Measurements from ENCODE around the gene NGFR. TPM values are rescaled to one million over a fixed set of nuclear protein-coding genes. Genes with fewer than 3 reads are reported as not detected.
A peak's percentile ranks its signal among the peaks of the same experiment; 100 is the strongest.

The NGFR gene
- total and polyA plus RNA-seq, 3 experiments from 2014 or later, result 0.07 to 0.37 (median 0.15) TPM

- Mint-ChIP-seq H3K4me3 (no peak overlapping the region), H3K36me3 (peaks cover 0 to 9% (median 0%) of the 10 kb centered on the region in 3 donors), H3K4me1 (peaks cover under 1 to 5% (median 2%) of the 10 kb centered on the region in 3 donors), H3K27ac (no peak overlapping the region), H3K9me3 (peaks cover 3 to 8% (median 7%) of the 10 kb centered on the region in 5 donors), H3K27me3 (peaks cover 51 to 87% of the 10 kb centered on the region in 2 donors)
- H3K9me3 ChIP-seq (ENCODE audit: low read length), result no peaks in the 10 kb centered on the region
- POLR2A ChIA-PET, result no interaction called here
- CTCF ChIA-PET, result no interaction called here
- H3K27me3 ChIP-seq (ENCODE audit: insufficient read depth, low read length, poor library complexity, severe bottlenecking), result peaks cover 11% of the 10 kb centered on the region
- H3K4me3 ChIP-seq (ENCODE audit: low read length), result no peak overlapping the region
- no peak for DNase-seq
- no peaks in the 10 kb centered on the region for H3K36me3 ChIP-seq (ENCODE audit: insufficient read depth, low read length)
- H3K4me1 ChIP-seq (ENCODE audit: insufficient read depth, low read length), result no peaks in the 10 kb centered on the region
- H3K27ac ChIP-seq (ENCODE audit: low read depth, low read length), result no peak overlapping the region
Observed at GRCh38 chr17:49465331-49465903, 29.7 kb upstream of the NGFR start.

- ChIA-PET CTCF (no interaction called here), POLR2A (no interaction called here)
- Mint-ChIP-seq H3K27me3 (peaks cover 56 to 86% of the 10 kb centered on the region in 2 donors), H3K4me3 (no peak overlapping the region), H3K27ac (no peak overlapping the region), H3K4me1 (peaks cover 3 to 10% (median 4%) of the 10 kb centered on the region in 3 donors), H3K9me3 (peaks cover 3 to 8% (median 7%) of the 10 kb centered on the region in 5 donors), H3K36me3 (peaks cover 0 to 10% (median 0%) of the 10 kb centered on the region in 3 donors)
- Histone ChIP-seq H3K36me3 (ENCODE audit: insufficient read depth, low read length) (no peaks in the 10 kb centered on the region), H3K27ac (ENCODE audit: low read depth, low read length) (no peak overlapping the region), H3K4me1 (ENCODE audit: insufficient read depth, low read length) (no peaks in the 10 kb centered on the region), H3K9me3 (ENCODE audit: low read length) (no peaks in the 10 kb centered on the region), H3K4me3 (ENCODE audit: low read length) (no peak overlapping the region), H3K27me3 (ENCODE audit: insufficient read depth, low read length, poor library complexity, severe bottlenecking) (peaks cover 19% of the 10 kb centered on the region)
- DNase-seq, result no peak
Observed at GRCh38 chr17:49466436-49466835, 28.7 kb upstream of the NGFR start.

GRCh38 chr17:49467175-49467574, 27.9 kb upstream of the NGFR start:
- no peak for DNase-seq
- H3K27me3 Mint-ChIP-seq, result peaks cover 63 to 87% of the 10 kb centered on the region in 2 donors
- H3K36me3 Mint-ChIP-seq, result peaks cover 0 to 15% (median 0%) of the 10 kb centered on the region in 3 donors
- no peak overlapping the region for H3K27ac ChIP-seq (ENCODE audit: low read depth, low read length)
- H3K4me1 Mint-ChIP-seq, result peaks cover 3 to 12% (median 4%) of the 10 kb centered on the region in 3 donors
- ChIA-PET CTCF (no interaction called here), POLR2A (no interaction called here)
- no peak overlapping the region for H3K4me3 ChIP-seq (ENCODE audit: low read length)
- no peaks in the 10 kb centered on the region for H3K9me3 ChIP-seq (ENCODE audit: low read length)
- no peaks in the 10 kb centered on the region for H3K4me1 ChIP-seq (ENCODE audit: insufficient read depth, low read length)
- peaks cover 24% of the 10 kb centered on the region for H3K27me3 ChIP-seq (ENCODE audit: insufficient read depth, low read length, poor library complexity, severe bottlenecking)
- no peaks in the 10 kb centered on the region for H3K36me3 ChIP-seq (ENCODE audit: insufficient read depth, low read length)
- H3K4me3 Mint-ChIP-seq, result no peak overlapping the region
- H3K27ac Mint-ChIP-seq, result no peak overlapping the region
- peaks cover 3 to 8% (median 7%) of the 10 kb centered on the region in 5 donors for H3K9me3 Mint-ChIP-seq

- no peak for DNase-seq
- no peaks in the 10 kb centered on the region for H3K36me3 ChIP-seq (ENCODE audit: insufficient read depth, low read length)
- Mint-ChIP-seq H3K9me3 (peaks cover 3 to 6% (median 4%) of the 10 kb centered on the region in 5 donors), H3K27ac (no peak overlapping the region), H3K4me3 (no peak overlapping the region), H3K36me3 (peaks cover 0 to 6% (median 0%) of the 10 kb centered on the region in 3 donors), H3K4me1 (peaks cover 3 to 12% (median 4%) of the 10 kb centered on the region in 3 donors), H3K27me3 (peaks cover 64 to 81% of the 10 kb centered on the region in 2 donors)
- CTCF ChIA-PET, result no interaction called here
- H3K4me1 ChIP-seq (ENCODE audit: insufficient read depth, low read length), result no peaks in the 10 kb centered on the region
- no peaks in the 10 kb centered on the region for H3K9me3 ChIP-seq (ENCODE audit: low read length)
- H3K27me3 ChIP-seq (ENCODE audit: insufficient read depth, low read length, poor library complexity, severe bottlenecking), result peaks cover 36% of the 10 kb centered on the region
- POLR2A ChIA-PET, result no interaction called here
- H3K4me3 ChIP-seq (ENCODE audit: low read length), result no peak overlapping the region
- H3K27ac ChIP-seq (ENCODE audit: low read depth, low read length), result no peak overlapping the region
Observed at GRCh38 chr17:49468811-49469385, 26.2 kb upstream of the NGFR start.

GRCh38 chr17:49469831-49470810, 25.0 kb upstream of the NGFR start:
- Histone ChIP-seq H3K27me3 (ENCODE audit: insufficient read depth, low read length, poor library complexity, severe bottlenecking) (peaks cover 36% of the 10 kb centered on the region), H3K4me1 (ENCODE audit: insufficient read depth, low read length) (no peaks in the 10 kb centered on the region), H3K4me3 (ENCODE audit: low read length) (no peak overlapping the region), H3K9me3 (ENCODE audit: low read length) (no peaks in the 10 kb centered on the region), H3K36me3 (ENCODE audit: insufficient read depth, low read length) (no peaks in the 10 kb centered on the region), H3K27ac (ENCODE audit: low read depth, low read length) (no peak overlapping the region)
- ChIA-PET CTCF (no interaction called here), POLR2A (no interaction called here)
- peaks cover 0 to 7% (median 5%) of the 10 kb centered on the region in 5 donors for H3K9me3 Mint-ChIP-seq
- H3K27me3 Mint-ChIP-seq, result peaks cover 64 to 80% of the 10 kb centered on the region in 2 donors
- peaks cover 0 to 12% (median 3%) of the 10 kb centered on the region in 3 donors for H3K36me3 Mint-ChIP-seq
- peaks cover 3 to 12% (median 4%) of the 10 kb centered on the region in 3 donors for H3K4me1 Mint-ChIP-seq
- H3K4me3 Mint-ChIP-seq, result peak overlapping the region in 2 of 7 donors; percentile 19 to 42
- DNase-seq, result no peak
- H3K27ac Mint-ChIP-seq, result peak overlapping the region in 1 of 8 donors; percentile 31

GRCh38 chr17:49471089-49471683, 23.9 kb upstream of the NGFR start:
- ChIA-PET POLR2A (no interaction called here), CTCF (interaction anchor here (1.6 kb wide), 1 partner anchor 12 kb away, joined by 3 read pairs; no protein-coding TSS in a partner anchor)
- Mint-ChIP-seq H3K36me3 (peaks cover 0 to 12% (median 3%) of the 10 kb centered on the region in 3 donors), H3K27me3 (peaks cover 70 to 80% of the 10 kb centered on the region in 2 donors), H3K27ac (no peak overlapping the region), H3K4me3 (no peak overlapping the region), H3K4me1 (peaks cover 3 to 12% (median 4%) of the 10 kb centered on the region in 3 donors), H3K9me3 (peaks cover 0 to 12% (median 6%) of the 10 kb centered on the region in 5 donors)
- peaks cover 36% of the 10 kb centered on the region for H3K27me3 ChIP-seq (ENCODE audit: insufficient read depth, low read length, poor library complexity, severe bottlenecking)
- H3K9me3 ChIP-seq (ENCODE audit: low read length), result no peaks in the 10 kb centered on the region
- DNase-seq, result no peak
- no peak overlapping the region for H3K4me3 ChIP-seq (ENCODE audit: low read length)
- H3K4me1 ChIP-seq (ENCODE audit: insufficient read depth, low read length), result no peaks in the 10 kb centered on the region
- no peak overlapping the region for H3K27ac ChIP-seq (ENCODE audit: low read depth, low read length)
- no peaks in the 10 kb centered on the region for H3K36me3 ChIP-seq (ENCODE audit: insufficient read depth, low read length)

- Mint-ChIP-seq H3K4me1 (peaks cover 3 to 12% (median 4%) of the 10 kb centered on the region in 3 donors), H3K9me3 (peaks cover 0 to 13% (median 6%) of the 10 kb centered on the region in 5 donors), H3K4me3 (no peak overlapping the region), H3K27me3 (peaks cover 68 to 78% of the 10 kb centered on the region in 2 donors), H3K36me3 (peaks cover 0 to 12% (median 3%) of the 10 kb centered on the region in 3 donors), H3K27ac (no peak overlapping the region)
- peaks cover 36% of the 10 kb centered on the region for H3K27me3 ChIP-seq (ENCODE audit: insufficient read depth, low read length, poor library complexity, severe bottlenecking)
- no peaks in the 10 kb centered on the region for H3K4me1 ChIP-seq (ENCODE audit: insufficient read depth, low read length)
- H3K36me3 ChIP-seq (ENCODE audit: insufficient read depth, low read length), result no peaks in the 10 kb centered on the region
- DNase-seq, result no peak
- CTCF ChIA-PET, result interaction anchor here (1.6 kb wide), 1 partner anchor 13 kb away, joined by 3 read pairs; no protein-coding TSS in a partner anchor
- POLR2A ChIA-PET, result no interaction called here
- no peak overlapping the region for H3K27ac ChIP-seq (ENCODE audit: low read depth, low read length)
- H3K4me3 ChIP-seq (ENCODE audit: low read length), result no peak overlapping the region
- H3K9me3 ChIP-seq (ENCODE audit: low read length), result no peaks in the 10 kb centered on the region
Observed at GRCh38 chr17:49471769-49472168, 23.3 kb upstream of the NGFR start.

Measured in CD8-positive, alpha-beta memory T cell (primary cell).